Erythroblast (primary cell): ENCODE data around the gene INTS6.

Experiments
- GATA1 ChIP-seq: IDR thresholded peaks from 2 replicates; pipeline ENCODE4 v1.6.1; 2011; ENCODE audit warnings: low read depth, mild to moderate bottlenecking, control low read depth, low read length, moderate library complexity
- POLR2A ChIP-seq: IDR thresholded peaks from 2 replicates; pipeline ENCODE4 v1.6.1; 2011; ENCODE audit warnings: mild to moderate bottlenecking, low read length

GRCh38 chr13:51469790-51470189 lies 17.0 kb upstream of the INTS6 start:
- TF ChIP-seq POLR2A (no peak), GATA1 (no peak)
